SK-N-SH (cell line): ENCODE data around the gene MTMR12. TPM values are rescaled to one million over a fixed set of nuclear protein-coding genes. Genes with fewer than 3 reads are reported as not detected.

Experiments
- CTCF ChIA-PET: fragments of 300-600, 350-600 bp; formaldehyde crosslinking; extraction: SDS; loops from one replicate; lab custom pipeline; 2021; lab: Yijun Ruan, JAX
- POLR2A ChIA-PET: fragments of 350-600 bp; sonication (Branson Sonifier 250); formaldehyde crosslinking; extraction: SDS; loops from one replicate; lab custom pipeline; 2020; ENCODE audit warnings: antibody characterized with exemption, inconsistent platforms; lab: Yijun Ruan, JAX
- DNase-seq: peaks from one replicate; pipeline ENCODE4 v3.0.0; 2012
- H2AFZ ChIP-seq: fragments of 200-600 bp; sonication (generic); 2 replicates; pipeline ENCODE4 v1.8.1; 2016; ENCODE audit warnings: antibody characterized with exemption, mild to moderate bottlenecking, low read depth
- H3F3A ChIP-seq: fragments of 200-600 bp; sonication (generic); replicated peaks from 2 replicates; pipeline ENCODE3; 2016; ENCODE audit warnings: antibody characterized with exemption, mild to moderate bottlenecking; ENCODE audit not compliant: insufficient read depth
- H3K27ac ChIP-seq, 2 experiments: fragments of 200-500 bp in 1 of 2; fragments of 200-600 bp in 1 of 2; sonication (Bioruptor generic) in 1 of 2; sonication (generic), shearing (Covaris generic) in 1 of 2; 2 replicates each; pipeline versions ENCODE4 v1.5.1 to v1.6.1; 2014 to 2016; ENCODE audit warnings: low read depth in 2 of 2, inconsistent platforms in 1 of 2, low read length in 1 of 2, mild to moderate bottlenecking in 1 of 2, mixed read lengths in 1 of 2
- H3K27me3 ChIP-seq: fragments of 200-600 bp; sonication (generic), shearing (Covaris generic); 2 replicates; pipeline ENCODE4 v1.6.1; 2016; ENCODE audit warnings: mixed run types; ENCODE audit not compliant: insufficient read depth
- H3K36me3 ChIP-seq, 2 experiments: fragments of 200-500 bp in 1 of 2; fragments of 200-600 bp in 1 of 2; sonication (Bioruptor generic) in 1 of 2; sonication (generic) in 1 of 2; replicated peaks in 1 of 2; 2 replicates each; pipeline versions ENCODE3 to v1.5.1; 2014 to 2016; ENCODE audit warnings: low read length in 1 of 2, mild to moderate bottlenecking in 1 of 2; ENCODE audit not compliant: insufficient read depth in 2 of 2, control insufficient read depth in 1 of 2
- H3K4me1 ChIP-seq, 2 experiments: fragments of 200-500 bp in 1 of 2; fragments of 200-600 bp in 1 of 2; sonication (Bioruptor generic) in 1 of 2; sonication (generic), shearing (Covaris generic) in 1 of 2; 2 replicates each; pipeline versions ENCODE4 v1.5.1 to v1.6.1; 2014 to 2016; ENCODE audit warnings: low read depth in 1 of 2, low read length in 1 of 2, mixed run types in 1 of 2; ENCODE audit not compliant: insufficient read depth in 2 of 2, control insufficient read depth in 1 of 2
- H3K4me2 ChIP-seq: fragments of 200-600 bp; sonication (generic), shearing (Covaris generic); 2 replicates; pipeline ENCODE4 v1.6.1; 2017; ENCODE audit warnings: mixed run types
- H3K4me3 ChIP-seq, 2 experiments: fragments of 200-500 bp in 1 of 2; fragments of 200-600 bp in 1 of 2; sonication (Bioruptor generic) in 1 of 2; sonication (generic), shearing (Covaris generic) in 1 of 2; 2 replicates each; pipeline versions ENCODE4 v1.5.1 to v1.8.1; 2014 to 2016; ENCODE audit warnings: low read depth in 2 of 2, inconsistent platforms in 1 of 2, low read length in 1 of 2, mild to moderate bottlenecking in 1 of 2, mixed read lengths in 1 of 2, moderate library complexity in 1 of 2
- H3K79me2 ChIP-seq: fragments of 200-600 bp; sonication (generic); 2 replicates; pipeline ENCODE4 v1.8.1; 2017; ENCODE audit warnings: mild to moderate bottlenecking; ENCODE audit not compliant: insufficient read depth
- H3K9ac ChIP-seq: fragments of 200-600 bp; sonication (generic); 2 replicates; pipeline ENCODE4 v1.6.1; 2017; ENCODE audit warnings: mixed run types
- H3K9me2 ChIP-seq: fragments of 200-600 bp; sonication (generic); 2 replicates; pipeline ENCODE4 v1.6.1; 2017; ENCODE audit warnings: mixed run types
- H3K9me3 ChIP-seq: fragments of 200-600 bp; sonication (generic); 2 replicates; pipeline ENCODE4 v1.6.1; 2017; ENCODE audit warnings: mixed run types, mild to moderate bottlenecking, moderate library complexity
- H4K20me1 ChIP-seq: fragments of 200-600 bp; sonication (generic); 2 replicates; pipeline ENCODE4 v1.6.1; 2017; ENCODE audit warnings: mild to moderate bottlenecking, mixed run types; ENCODE audit not compliant: insufficient read depth
- CHD2 ChIP-seq: fragments of 150-350 bp; IDR thresholded peaks from 2 replicates; pipeline ENCODE4 v1.6.1; 2018; ENCODE audit warnings: low read length; ENCODE audit not compliant: partially characterized antibody
- CTCF ChIP-seq: fragments of 200-600 bp; sonication (generic); IDR thresholded peaks from 2 replicates; pipeline ENCODE4 v1.6.1; 2017; ENCODE audit warnings: antibody characterized with exemption, mild to moderate bottlenecking, moderate library complexity
- FOSL2 ChIP-seq: IDR thresholded peaks from 2 replicates; pipeline ENCODE4 v1.4.0; 2012; ENCODE audit warnings: low read depth, mild to moderate bottlenecking, moderate library complexity, borderline replicate concordance
- GABPA ChIP-seq: IDR thresholded peaks from 2 replicates; pipeline ENCODE4 v1.4.0; 2012; ENCODE audit warnings: low read depth, mild to moderate bottlenecking
- GATA2 ChIP-seq: sonication (generic); formaldehyde crosslinking; IDR thresholded peaks from 2 replicates; pipeline ENCODE4 v1.5.0; 2020; ENCODE audit warnings: mild to moderate bottlenecking, missing genetic modification reagents
- MAX ChIP-seq: IDR thresholded peaks from 2 replicates; pipeline ENCODE4 v1.4.0; 2012; ENCODE audit warnings: low read depth
- MEF2A ChIP-seq: IDR thresholded peaks from 2 replicates; pipeline ENCODE4 v1.4.0; 2012; ENCODE audit warnings: low read depth, borderline replicate concordance
- MXI1 ChIP-seq: IDR thresholded peaks from 2 replicates; pipeline ENCODE4 v1.6.1; 2012; ENCODE audit warnings: mild to moderate bottlenecking, low read depth, low read length, improper control_type of control experiment
- NFIC ChIP-seq: IDR thresholded peaks from 2 replicates; pipeline ENCODE4 v1.4.0; 2012; ENCODE audit warnings: borderline replicate concordance
- NRF1 ChIP-seq: IDR thresholded peaks from 2 replicates; pipeline ENCODE4 v1.6.1; 2012; ENCODE audit warnings: low read depth, mild to moderate bottlenecking, low read length
- RCOR1 ChIP-seq: fragments of 150-350 bp; IDR thresholded peaks from 2 replicates; pipeline ENCODE4 v1.6.1; 2017; ENCODE audit warnings: antibody characterized with exemption, low read length
- RXRA ChIP-seq: IDR thresholded peaks from 2 replicates; pipeline ENCODE4 v1.4.0; 2012; ENCODE audit warnings: low read depth, mild to moderate bottlenecking, borderline replicate concordance
- SIN3A ChIP-seq: IDR thresholded peaks from 2 replicates; pipeline ENCODE4 v1.6.1; 2012; ENCODE audit warnings: low read depth, mild to moderate bottlenecking, low read length, moderate library complexity, borderline replicate concordance
- SMC3 ChIP-seq: IDR thresholded peaks from 2 replicates; pipeline ENCODE4 v1.6.1; 2012; ENCODE audit warnings: low read depth, low read length, improper control_type of control experiment
- TEAD4 ChIP-seq: IDR thresholded peaks from 2 replicates; pipeline ENCODE4 v1.4.0; 2012; ENCODE audit warnings: mild to moderate bottlenecking, borderline replicate concordance; ENCODE audit not compliant: insufficient read depth
- whole genome bisulfite sequencing: methylation state at CpG from one replicate; pipeline ENCODE4 v1.1.6; 2017; ENCODE audit warnings: low lambda C conversion rate; 5-methylcytosine and 5-hydroxymethylcytosine counted together
- polyA plus RNA-seq, 3 experiments: library from polyadenylated mRNA; depleted of rRNA; stranded (reverse); fragments of >200 nt; gene quantifications; 2 replicates each; pipeline ENCODE4 v1.2.3, GENCODE V29; 2012
- TF ChIP-seq, protein P1 (sequence below): IDR thresholded peaks from 2 replicates; pipeline ENCODE4; 2012

MTMR12 gene
- polyA plus RNA-seq, 1 of the 3 experiments (the other 2 are of a cell fraction) = 10.9 TPM

DNA sequence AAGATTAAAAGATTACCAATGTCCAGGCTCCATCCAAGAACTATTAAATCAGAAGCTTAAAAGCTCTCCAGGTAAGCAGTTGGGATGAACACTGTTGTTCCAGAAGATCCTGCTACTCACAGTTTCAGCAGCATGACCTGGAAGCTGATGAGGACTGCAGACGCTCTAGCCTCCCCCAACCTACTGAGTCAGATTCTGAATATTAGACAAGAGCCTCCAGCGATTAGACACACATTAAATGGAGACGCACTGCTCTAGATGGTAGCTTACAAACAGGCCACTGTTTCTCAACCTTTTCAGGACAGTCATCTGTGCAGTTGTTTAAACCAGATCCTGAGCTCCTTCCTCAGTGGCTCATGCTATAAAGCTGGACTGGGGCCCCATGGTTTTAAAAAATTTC, 54.3 kb downstream of the MTMR12 start:
- no peak for TF ChIP-seq RXRA
- no peak for TF ChIP-seq NFIC
- TF ChIP-seq SMC3 = no peak
- no peak for TF ChIP-seq TEAD4
- TF ChIP-seq FOSL2 = no peak
- no peak for TF ChIP-seq MEF2A
- TF ChIP-seq CHD2 = no peak
- no peak for TF ChIP-seq GATA2 (CRISPR knock-in tag)
- TF ChIP-seq CTCF = no peak
- TF ChIP-seq, protein P1, sequence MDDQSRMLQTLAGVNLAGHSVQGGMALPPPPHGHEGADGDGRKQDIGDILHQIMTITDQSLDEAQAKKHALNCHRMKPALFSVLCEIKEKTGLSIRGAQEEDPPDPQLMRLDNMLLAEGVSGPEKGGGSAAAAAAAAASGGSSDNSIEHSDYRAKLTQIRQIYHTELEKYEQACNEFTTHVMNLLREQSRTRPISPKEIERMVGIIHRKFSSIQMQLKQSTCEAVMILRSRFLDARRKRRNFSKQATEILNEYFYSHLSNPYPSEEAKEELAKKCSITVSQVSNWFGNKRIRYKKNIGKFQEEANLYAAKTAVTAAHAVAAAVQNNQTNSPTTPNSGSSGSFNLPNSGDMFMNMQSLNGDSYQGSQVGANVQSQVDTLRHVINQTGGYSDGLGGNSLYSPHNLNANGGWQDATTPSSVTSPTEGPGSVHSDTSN = no peak
- no peak for TF ChIP-seq MAX

GRCh38 chr5:32255540-32255900, 57.2 kb downstream of the MTMR12 start:
- 96% methylated on average over 2 of the region's 2 CpGs for WGBS
- peaks cover 44 to 57% of the 10 kb centered on the region in 2 experiments for H3K36me3 ChIP-seq
- no peaks in the 10 kb centered on the region for H3K4me1 ChIP-seq
- H3K27ac ChIP-seq = no peak overlapping the region
- CTCF ChIA-PET = no interaction called here
- no peaks in the 10 kb centered on the region for H3K9me3 ChIP-seq
- H3F3A ChIP-seq = peaks cover 5% of the 10 kb centered on the region
- H4K20me1 ChIP-seq = no peaks in the 10 kb centered on the region
- H3K9me2 ChIP-seq = no peaks in the 10 kb centered on the region
- H2AFZ ChIP-seq = no peak overlapping the region
- no peaks in the 10 kb centered on the region for H3K27me3 ChIP-seq
- POLR2A ChIA-PET = no interaction called here
- no peak for TF ChIP-seq GABPA
- no peak for TF ChIP-seq NRF1
- TF ChIP-seq FOSL2 = no peak
- no peak for TF ChIP-seq SMC3
- no peak for TF ChIP-seq MEF2A
- TF ChIP-seq CTCF = no peak
- TF ChIP-seq RCOR1 = no peak
- TF ChIP-seq GATA2 (CRISPR knock-in tag) = no peak
- TF ChIP-seq MXI1 = no peak
- TF ChIP-seq RXRA = no peak
- TF ChIP-seq SIN3A = no peak
- DNase-seq = no peak
- H3K79me2 ChIP-seq = no peaks in the 10 kb centered on the region
- H3K4me2 ChIP-seq = no peak overlapping the region
- no peak overlapping the region for H3K4me3 ChIP-seq
- H3K9ac ChIP-seq = no peak overlapping the region

More for the DNA sequence above, 54.3 kb downstream of the MTMR12 start:
- POLR2A ChIA-PET = no interaction called here
- 100% methylated on average over 3 of the region's 3 CpGs for WGBS
- no peaks in the 10 kb centered on the region for H3K27me3 ChIP-seq
- no peaks in the 10 kb centered on the region for H3K9me3 ChIP-seq
- no peak overlapping the region for H3K4me3 ChIP-seq
- H3K4me2 ChIP-seq = no peak overlapping the region
- no peak for DNase-seq
- H3K9ac ChIP-seq = no peak overlapping the region
- H3K36me3 ChIP-seq = peaks cover 47 to 55% of the 10 kb centered on the region in 2 experiments
- no peaks in the 10 kb centered on the region for H3K9me2 ChIP-seq
- H4K20me1 ChIP-seq = no peaks in the 10 kb centered on the region
- no peak overlapping the region for H3K27ac ChIP-seq
- no peak overlapping the region for H2AFZ ChIP-seq
- no peaks in the 10 kb centered on the region for H3K79me2 ChIP-seq
- CTCF ChIA-PET = interaction anchor here (1.2 to 2.6 kb wide), 5 partner anchors 16 to 354 kb away, joined by 4 to 11 read pairs (median 5); no protein-coding TSS in a partner anchor
- H3K4me1 ChIP-seq = no peaks in the 10 kb centered on the region
- H3F3A ChIP-seq = no peaks in the 10 kb centered on the region
